Stomach (tissue), 9 donors: ENCODE results near the gene RPS18. TPM values are rescaled to one million over a fixed set of nuclear protein-coding genes. Genes with fewer than 3 reads are reported as not detected.

Experiments used
- DNase-seq, 2 donors: peaks; one replicate each; pipeline versions ENCODE4 v3.0.0 to v3.0.0-alpha.2; 2013 to 2019
- H3K27ac ChIP-seq, 5 donors: fragments of 200-600 bp in 4 of 5; sonication (generic) in 4 of 5; one replicate each; pipeline ENCODE4 v1.5.1; 2013 to 2019; ENCODE audit warnings: mild to moderate bottlenecking in 1 of 5, moderate library complexity in 1 of 5
- H3K27me3 ChIP-seq, 3 donors: fragments of 200-600 bp; sonication (generic); one replicate each; pipeline ENCODE4 v1.5.1; 2017 to 2019; ENCODE audit warnings: mixed run types in 1 of 3
- H3K36me3 ChIP-seq, 4 donors: fragments of 200-600 bp; sonication (generic); 1 replicate in 3 of 4; 2 replicates in 1 of 4; pipeline ENCODE4 v1.5.1; 2016 to 2019
- H3K4me1 ChIP-seq, 4 donors: fragments of 200-600 bp; sonication (generic); one replicate each; pipeline ENCODE4 v1.5.1; 2016 to 2019
- H3K4me3 ChIP-seq, 4 donors: fragments of 200-600 bp; sonication (generic) in 3 of 4; one replicate each; pipeline ENCODE4 v1.5.1; 2016 to 2019; ENCODE audit warnings: mild to moderate bottlenecking in 1 of 4
- H3K9me3 ChIP-seq, 4 donors: fragments of 200-600 bp; sonication (generic); one replicate each; pipeline ENCODE4 v1.5.1; 2016 to 2019
- EP300 ChIP-seq: sonication (generic); formaldehyde crosslinking; IDR thresholded peaks from one replicate; pipeline ENCODE4 v1.6.1; 2017; ENCODE audit warnings: antibody characterized with exemption
- POLR2A ChIP-seq, 4 donors: fragments of 450-650 bp; IDR thresholded peaks; one replicate each; pipeline ENCODE4 v1.6.1; 2016; ENCODE audit warnings: antibody characterized with exemption in 4 of 4, control low read depth in 2 of 4, mild to moderate bottlenecking in 1 of 4, moderate library complexity in 1 of 4
- POLR2AphosphoS5 ChIP-seq, 3 donors: sonication (generic); formaldehyde crosslinking; IDR thresholded peaks; one replicate each; pipeline ENCODE4 v1.6.1; 2016; ENCODE audit warnings: antibody characterized with exemption in 3 of 3
- WGBS, 5 donors: extraction: QIAGEN DNeasy Blood & Tissue Kit in 3 of 5; methylation state at CpG; one replicate each; pipeline versions ENCODE4 v1.1.5 to v1.1.7; 2013 to 2018; 5-methylcytosine and 5-hydroxymethylcytosine counted together
- intact Hi-C: fragments of 100-400 bp; cut with DNase I; formaldehyde crosslinking; loops from one replicate; pipeline ENCODE4 v1.15.1; 2023; ENCODE audit warnings: low total_unique reads
- polyA plus RNA-seq, 3 donors: library from polyadenylated mRNA; stranded (reverse); fragments of 200-250 nt; gene quantifications; one replicate each; pipeline ENCODE4 v1.2.3, GENCODE V29; 2013
- total RNA-seq, 5 donors: library from RNA; depleted of rRNA; stranded (reverse); fragments of >200 nt; gene quantifications; one replicate each; pipeline versions ENCODE4 v1.1.0 to v1.2.3, GENCODE V29; 2014 to 2016
- TF ChIP-seq, protein P1 (sequence below), 7 experiments: fragments of 450-650 bp in 4 of 7; fragments of 200-600 bp in 3 of 7; sonication (generic) in 3 of 7; IDR thresholded peaks; one replicate each; pipeline ENCODE4 v1.5.1; 2016 to 2019; ENCODE audit warnings: antibody characterized with exemption in 7 of 7, control low read depth in 2 of 7, mild to moderate bottlenecking in 1 of 7
- donor health status: healthy with polysubstance abuse.
- donor health status: Bipolar disorder and iron deficiency.
- donor health status: healthy.

RPS18 gene
- total and polyA plus RNA-seq, 8 donors, result 279 to 9,227 (median 2,699) TPM

DNA sequence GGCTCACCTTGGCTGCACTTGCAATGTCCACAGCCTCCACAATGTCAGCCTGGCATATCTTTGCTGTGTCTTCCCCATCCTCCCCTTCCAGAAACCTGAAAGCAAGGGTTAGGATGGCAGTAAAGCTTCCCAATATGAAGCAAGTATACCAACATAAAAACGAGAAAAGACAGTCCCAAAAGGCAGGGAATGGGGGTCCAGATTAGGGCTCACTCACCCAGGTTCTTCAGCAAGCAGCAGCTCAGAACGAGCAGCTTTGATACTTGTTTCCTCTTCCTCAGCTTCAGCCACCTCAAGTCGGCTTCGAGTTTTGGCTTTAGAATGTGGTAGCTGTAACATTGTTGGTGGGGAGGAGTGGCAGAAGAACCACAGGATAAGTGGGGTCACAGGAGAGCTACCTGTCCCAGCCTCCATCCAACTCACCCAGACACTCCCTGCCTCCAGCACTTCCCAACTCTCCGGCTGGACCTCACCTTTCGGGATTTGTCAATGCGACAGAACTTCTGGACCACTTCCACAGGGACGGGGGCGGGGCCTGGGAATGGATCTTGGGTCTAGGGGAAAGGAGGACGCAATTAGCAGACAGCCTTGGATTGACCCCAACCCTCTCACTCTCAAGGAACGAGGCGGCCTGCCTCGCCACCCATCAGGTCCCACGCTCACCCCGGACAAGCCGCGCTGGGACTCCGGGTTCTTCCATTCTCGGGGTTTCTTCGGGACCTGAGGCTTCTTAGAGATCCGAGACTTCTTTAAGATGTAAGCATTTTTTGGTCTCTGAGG lies 16.5 kb downstream of the RPS18 start:
- H3K9me3 ChIP-seq, result no peaks in the 10 kb centered on the region
- H3K4me1 ChIP-seq, result peaks cover 20 to 32% (median 30%) of the 10 kb centered on the region in 4 donors
- DNase-seq, result no peak
- peaks cover 27 to 73% (median 70%) of the 10 kb centered on the region in 4 donors for H3K36me3 ChIP-seq
- intact Hi-C loops, result no loop called here
- peak overlapping the region; percentile 42 to 89 (median 82) for H3K27ac ChIP-seq
- peak overlapping the region; percentile 71 to 94 (median 79) for H3K4me3 ChIP-seq
- 11 to 17% (median 12%) methylated on average over 18 to 21 of the region's 21 CpGs for WGBS, 5 donors
- no peaks in the 10 kb centered on the region for H3K27me3 ChIP-seq
- no peak for TF ChIP-seq POLR2AphosphoS5 (IDR thresholded peaks at IDR 0.05)
- no peak for TF ChIP-seq POLR2A (IDR thresholded peaks at IDR 0.05)
- TF ChIP-seq EP300, result no peak
- TF ChIP-seq, protein P1, sequence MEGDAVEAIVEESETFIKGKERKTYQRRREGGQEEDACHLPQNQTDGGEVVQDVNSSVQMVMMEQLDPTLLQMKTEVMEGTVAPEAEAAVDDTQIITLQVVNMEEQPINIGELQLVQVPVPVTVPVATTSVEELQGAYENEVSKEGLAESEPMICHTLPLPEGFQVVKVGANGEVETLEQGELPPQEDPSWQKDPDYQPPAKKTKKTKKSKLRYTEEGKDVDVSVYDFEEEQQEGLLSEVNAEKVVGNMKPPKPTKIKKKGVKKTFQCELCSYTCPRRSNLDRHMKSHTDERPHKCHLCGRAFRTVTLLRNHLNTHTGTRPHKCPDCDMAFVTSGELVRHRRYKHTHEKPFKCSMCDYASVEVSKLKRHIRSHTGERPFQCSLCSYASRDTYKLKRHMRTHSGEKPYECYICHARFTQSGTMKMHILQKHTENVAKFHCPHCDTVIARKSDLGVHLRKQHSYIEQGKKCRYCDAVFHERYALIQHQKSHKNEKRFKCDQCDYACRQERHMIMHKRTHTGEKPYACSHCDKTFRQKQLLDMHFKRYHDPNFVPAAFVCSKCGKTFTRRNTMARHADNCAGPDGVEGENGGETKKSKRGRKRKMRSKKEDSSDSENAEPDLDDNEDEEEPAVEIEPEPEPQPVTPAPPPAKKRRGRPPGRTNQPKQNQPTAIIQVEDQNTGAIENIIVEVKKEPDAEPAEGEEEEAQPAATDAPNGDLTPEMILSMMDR (IDR thresholded peaks at IDR 0.05), result no peak

GRCh38 chr6:33288921-33289783 lies 17.3 kb downstream of the RPS18 start, which contains the start of the genes PFDN6 and WDR46:
Gene PFDN6 (plus strand): TSS chr6:33289601. CDS start chr6:33289857, 256 bp downstream.
Gene WDR46 (minus strand): TSS chr6:33289239. CDS start chr6:33289170, 69 bp downstream.
- Histone ChIP-seq H3K36me3 (peaks cover 22 to 73% (median 70%) of the 10 kb centered on the region in 4 donors), H3K27me3 (no peaks in the 10 kb centered on the region), H3K9me3 (no peaks in the 10 kb centered on the region), H3K27ac (peak within 1 kb of the TSS; percentile 69 to 89 (median 82)), H3K4me3 (peak within 1 kb of the TSS; percentile 71 to 94 (median 79)), H3K4me1 (peaks cover 20 to 33% (median 30%) of the 10 kb centered on the region in 4 donors)
- TF ChIP-seq POLR2AphosphoS5 (IDR thresholded peaks at IDR 0.05) (peak; percentile 27 to 78 (median 73)), EP300 (no peak), POLR2A (IDR thresholded peaks at IDR 0.05) (no peak)
- TF ChIP-seq, protein P1 (IDR thresholded peaks at IDR 0.05), result no peak
- intact Hi-C loops, result no loop called here
- 0 to 1% (median 1%) methylated on average over 39 to 43 of the region's 43 CpGs for WGBS, 5 donors
- peak; percentile 84 to 96 for DNase-seq

DNA sequence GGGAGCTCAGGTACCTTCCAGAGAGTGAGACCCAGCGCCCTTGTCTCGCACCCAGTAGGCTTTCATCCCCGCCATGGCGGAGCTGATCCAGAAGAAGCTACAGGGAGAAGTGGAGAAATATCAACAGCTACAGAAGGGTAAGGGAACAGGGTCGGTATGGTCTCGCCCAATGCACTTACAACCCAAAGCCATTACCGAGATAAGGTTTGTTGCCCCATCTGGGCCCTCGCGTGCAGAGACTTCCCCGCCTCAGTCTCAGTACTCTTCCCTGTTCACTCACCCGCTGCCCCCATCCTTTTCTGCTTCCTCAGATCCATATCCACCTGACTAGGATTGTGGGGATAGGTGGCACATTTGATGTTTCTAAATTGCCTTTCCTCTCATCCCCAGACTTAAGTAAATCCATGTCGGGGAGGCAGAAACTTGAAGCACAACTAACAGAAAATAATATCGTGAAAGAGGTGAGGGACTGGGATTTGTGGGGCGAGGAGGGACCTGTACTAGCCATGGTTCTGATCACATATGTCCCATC lies 18.0 kb downstream of the RPS18 start:
- H3K27me3 ChIP-seq, result no peaks in the 10 kb centered on the region
- peak overlapping the region; percentile 71 to 94 (median 79) for H3K4me3 ChIP-seq
- peak overlapping the region; percentile 69 to 89 (median 82) for H3K27ac ChIP-seq
- peaks cover 24 to 73% (median 70%) of the 10 kb centered on the region in 4 donors for H3K36me3 ChIP-seq
- no peaks in the 10 kb centered on the region for H3K9me3 ChIP-seq
- DNase-seq, result no peak
- TF ChIP-seq POLR2A (IDR thresholded peaks at IDR 0.05) (no peak), EP300 (no peak), POLR2AphosphoS5 (IDR thresholded peaks at IDR 0.05) (no peak)
- TF ChIP-seq, protein P1 (IDR thresholded peaks at IDR 0.05), result no peak
- peaks cover 20 to 39% (median 34%) of the 10 kb centered on the region in 4 donors for H3K4me1 ChIP-seq
- WGBS, 5 donors, result 2 to 4% (median 3%) methylated on average over 12 to 14 of the region's 14 CpGs
- intact Hi-C loops, result no loop called here

- no peak for DNase-seq
- Histone ChIP-seq H3K4me3 (peak overlapping the region; percentile 71 to 94 (median 79)), H3K27me3 (no peaks in the 10 kb centered on the region), H3K9me3 (no peaks in the 10 kb centered on the region), H3K36me3 (peaks cover 30 to 73% (median 70%) of the 10 kb centered on the region in 4 donors), H3K4me1 (peaks cover 20 to 45% (median 37%) of the 10 kb centered on the region in 4 donors), H3K27ac (peak overlapping the region in 2 of 5 donors; percentile 74 to 89)
- WGBS, 5 donors, result 64 to 76% (median 66%) methylated on average over 7 of the region's 7 CpGs
- intact Hi-C loops, result no loop called here
- TF ChIP-seq POLR2A (IDR thresholded peaks at IDR 0.05), result no peak
- no peak for TF ChIP-seq EP300
- no peak for TF ChIP-seq POLR2AphosphoS5 (IDR thresholded peaks at IDR 0.05)
- TF ChIP-seq, protein P1 (IDR thresholded peaks at IDR 0.05), result no peak
Observed at GRCh38 chr6:33290459-33290858, 18.6 kb downstream of the RPS18 start.
